ENCODE results near the gene CEACAM19.

Gene CEACAM19

GRCh38 chr19:44657211-44657921, 13.9 kb upstream of the CEACAM19 start (continued):
- no peak for TF ChIP-seq POU6F1 (CRISPR knock-in tag; IDR thresholded peaks at IDR 0.05; ENCODE audit: borderline replicate concordance, low read depth)

GRCh38 chr19:44658069-44658733, 13.1 kb upstream of the CEACAM19 start:
- ATAC-seq, result peak; percentile 32; the same call in 2 of the 3 replicates
- TF ChIP-seq PPARA (CRISPR knock-in tag; IDR thresholded peaks at IDR 0.05; ENCODE audit: borderline replicate concordance), result no peak
- no peak for TF ChIP-seq CSDC2 (CRISPR knock-in tag; IDR thresholded peaks at IDR 0.05)
- no peak for TF ChIP-seq ZNF8 (CRISPR knock-in tag; IDR thresholded peaks at IDR 0.05)
- no peak for TF ChIP-seq ISL1 (CRISPR knock-in tag; IDR thresholded peaks at IDR 0.05)
- no peak for TF ChIP-seq ZNF565 (CRISPR knock-in tag; conservative IDR thresholded peaks at IDR 0.05; ENCODE audit: low read depth)
- no peak for TF ChIP-seq TOX (CRISPR knock-in tag; IDR thresholded peaks at IDR 0.05; ENCODE audit: borderline replicate concordance)
- TF ChIP-seq TSHZ2 (CRISPR knock-in tag; IDR thresholded peaks at IDR 0.05), result no peak
- TF ChIP-seq TCF4 (CRISPR knock-in tag; IDR thresholded peaks at IDR 0.05; ENCODE audit: borderline replicate concordance), result no peak
- no peak for TF ChIP-seq POU6F1 (CRISPR knock-in tag; IDR thresholded peaks at IDR 0.05; ENCODE audit: borderline replicate concordance, low read depth)
- TF ChIP-seq ESRRG (CRISPR knock-in tag; IDR thresholded peaks at IDR 0.05), result no peak
- no peak for TF ChIP-seq ARNTL (CRISPR knock-in tag; IDR thresholded peaks at IDR 0.05; ENCODE audit: borderline replicate concordance, low read depth)
- no peak for TF ChIP-seq ZFP3 (CRISPR knock-in tag; IDR thresholded peaks at IDR 0.05)
- no peak for TF ChIP-seq ZFP30 (CRISPR knock-in tag; IDR thresholded peaks at IDR 0.05)
- TF ChIP-seq GLIS3 (CRISPR knock-in tag; IDR thresholded peaks at IDR 0.05), result no peak

- TF ChIP-seq OSR1 (CRISPR knock-in tag; IDR thresholded peaks at IDR 0.05) (no peak), PPARA (CRISPR knock-in tag; IDR thresholded peaks at IDR 0.05; ENCODE audit: borderline replicate concordance) (no peak), ZC3H10 (CRISPR knock-in tag; IDR thresholded peaks at IDR 0.05) (no peak), TSHZ2 (CRISPR knock-in tag; IDR thresholded peaks at IDR 0.05) (no peak), ZNF8 (CRISPR knock-in tag; IDR thresholded peaks at IDR 0.05) (no peak), ZFP3 (CRISPR knock-in tag; IDR thresholded peaks at IDR 0.05) (no peak), POU6F1 (CRISPR knock-in tag; IDR thresholded peaks at IDR 0.05; ENCODE audit: borderline replicate concordance, low read depth) (no peak), ESRRG (CRISPR knock-in tag; IDR thresholded peaks at IDR 0.05) (no peak), TCF4 (CRISPR knock-in tag; IDR thresholded peaks at IDR 0.05; ENCODE audit: borderline replicate concordance) (no peak), ARNTL (CRISPR knock-in tag; IDR thresholded peaks at IDR 0.05; ENCODE audit: borderline replicate concordance, low read depth) (no peak)
- no peak for ATAC-seq
Measured at GRCh38 chr19:44660081-44660480, 11.2 kb upstream of the CEACAM19 start.
